LHCN-M2 (cell line): ENCODE data around the gene CFAP69. TPM values are rescaled to one million over a fixed set of nuclear protein-coding genes. Genes with fewer than 3 reads are reported as not detected.
"Not testable (repeated sequence)": the region's sequence is repeated elsewhere in the genome, so short reads cannot be mapped to it uniquely, and the experiment has no call there.

Experiments used
- DNase-seq: peaks from one replicate; pipeline ENCODE4 v3.0.0-alpha.2; 2012; ENCODE audit warnings: low read depth
- total RNA-seq: library from RNA; depleted of rRNA; stranded (reverse); fragments of >200 nt; gene quantifications from 2 replicates; pipeline ENCODE4 v1.2.3, GENCODE V29; 2014

The CFAP69 gene
- total RNA-seq, 1 experiment from 2014 or later = 1.6 TPM

DNA sequence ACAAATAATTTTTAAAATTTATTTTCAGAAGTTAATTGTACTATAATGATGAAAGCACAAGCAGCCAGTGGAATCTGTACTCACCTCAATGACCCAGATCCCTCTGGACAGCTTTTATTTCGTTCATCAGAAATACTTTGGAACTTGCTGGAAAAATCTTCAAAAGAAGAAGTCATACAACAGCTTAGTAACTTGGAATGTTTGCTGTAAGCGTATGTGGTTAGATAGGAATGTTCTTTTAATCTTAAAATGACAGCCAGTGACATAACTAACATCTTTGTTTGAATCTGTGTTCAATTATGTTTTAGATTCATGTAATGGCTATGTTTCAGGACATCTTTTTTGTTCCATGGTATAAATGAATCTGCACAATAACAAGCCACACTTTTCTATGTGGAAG lies 26.8 kb downstream of the CFAP69 start:
- peak; percentile 68 for DNase-seq

DNA sequence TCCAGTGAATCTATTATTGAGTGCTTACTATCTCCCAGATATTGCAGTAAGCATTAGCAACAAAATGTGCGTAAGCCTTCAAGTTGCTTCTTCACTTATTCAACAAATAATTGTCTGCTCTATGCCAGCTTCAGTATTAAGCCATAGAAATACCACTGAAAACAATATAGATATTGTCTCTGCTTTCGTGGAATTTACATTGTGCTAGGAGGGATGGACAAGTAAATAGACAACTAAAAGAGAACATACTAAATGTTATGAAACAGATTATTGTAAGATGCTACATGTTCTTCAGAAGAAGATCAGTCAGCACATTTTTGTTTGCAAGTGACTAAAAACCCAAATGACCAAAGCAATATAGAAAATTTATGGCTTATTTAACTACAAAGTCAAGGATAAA lies 27.3 kb downstream of the CFAP69 start:
- no peak for DNase-seq

- no peak for DNase-seq
These were observed 29.2 kb downstream of the CFAP69 start for GRCh38 chr7:90274161-90274560.

DNA sequence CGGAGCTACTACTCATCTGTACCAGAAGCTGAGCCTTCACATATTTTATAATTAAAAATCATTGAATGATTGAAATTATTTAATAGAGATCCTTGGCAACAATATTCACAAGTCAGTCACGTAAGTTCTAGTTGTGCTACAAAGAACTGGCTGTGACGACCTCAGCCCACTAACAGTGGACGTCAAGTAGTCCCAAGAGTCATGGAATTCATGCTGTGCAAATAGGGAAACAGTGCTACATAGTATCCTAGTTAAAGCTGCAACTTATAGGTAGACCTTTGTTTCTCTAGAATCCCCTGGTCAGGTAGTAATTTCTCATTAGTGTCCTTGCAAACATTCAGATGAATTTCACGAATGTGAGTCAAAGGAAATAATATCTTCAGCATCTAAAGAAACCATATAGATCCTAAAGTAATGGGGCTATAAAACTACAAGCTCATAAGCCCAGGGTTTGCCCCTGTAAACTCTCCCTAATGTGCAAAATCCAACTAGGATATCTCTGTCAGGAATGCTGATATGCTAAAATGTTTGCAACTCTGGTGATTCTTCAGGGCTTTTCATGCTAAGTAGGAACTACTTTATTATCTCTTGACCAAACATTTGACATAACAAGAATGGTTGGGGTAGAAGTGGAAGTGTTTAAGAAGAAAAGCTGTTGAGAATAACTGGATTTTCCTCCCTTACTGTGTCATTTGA lies 31.2 kb downstream of the CFAP69 start:
- no peak for DNase-seq

DNA sequence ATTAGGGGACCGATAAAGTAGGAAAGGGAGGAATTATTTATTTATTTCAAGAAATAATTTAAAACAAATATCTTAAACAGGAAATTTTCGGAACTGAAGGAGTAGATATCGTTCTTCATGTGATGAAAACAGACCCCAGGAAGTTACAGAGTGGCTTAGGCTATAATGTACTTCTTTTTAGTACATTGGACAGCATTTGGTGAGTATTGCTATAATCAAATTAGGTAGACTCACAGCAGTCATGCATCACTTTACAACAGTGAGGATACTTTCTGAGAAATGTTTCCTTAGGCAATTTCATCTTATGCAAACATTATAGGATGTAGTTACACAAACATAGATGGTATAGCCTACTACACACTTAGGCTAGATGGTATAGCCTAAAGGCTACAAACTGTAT lies 43.2 kb downstream of the CFAP69 start:
- no peak for DNase-seq

GRCh38 chr7:90290244-90291113 lies 45.5 kb downstream of the CFAP69 start:
- DNase-seq = no peak

DNA sequence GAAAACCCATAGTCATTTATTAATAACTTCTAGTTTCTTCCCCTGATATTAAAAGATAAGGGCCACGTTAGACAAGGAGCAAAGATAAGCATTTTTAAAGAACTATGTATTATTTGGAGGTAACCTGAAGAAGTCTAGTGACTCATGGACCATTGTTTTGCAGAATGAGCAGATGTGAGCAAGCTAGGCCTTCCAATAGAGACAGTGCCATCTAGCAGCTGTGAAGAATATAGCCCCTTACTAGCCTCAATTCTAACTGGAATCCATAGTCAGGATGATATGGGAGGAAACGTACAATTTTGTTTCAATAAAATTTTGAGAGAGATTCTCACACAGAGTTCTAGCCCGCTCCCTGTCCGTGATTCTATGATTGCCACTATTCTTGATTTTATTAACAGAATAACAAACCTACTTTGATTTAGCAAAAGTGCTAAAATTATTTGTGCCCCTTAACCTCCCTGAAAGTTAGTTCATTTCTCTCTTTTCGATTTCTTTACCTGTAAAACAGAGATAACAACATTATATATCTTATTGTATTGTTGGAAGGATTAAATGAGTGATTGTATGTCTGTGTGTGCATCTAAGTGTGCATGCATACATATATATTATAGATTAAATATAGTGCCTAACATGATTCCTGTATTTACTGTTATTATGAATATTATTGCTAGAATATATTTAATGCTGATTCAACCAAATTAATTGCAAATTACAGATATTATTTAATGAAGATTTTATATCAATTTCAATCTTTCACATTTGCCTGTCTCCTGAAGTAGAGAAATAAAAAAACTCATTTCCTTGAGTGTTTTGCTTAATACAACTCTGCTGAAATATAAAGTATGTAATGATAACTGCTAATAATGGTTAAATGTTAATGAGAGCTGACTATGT lies 53.4 kb downstream of the CFAP69 start:
- peak; percentile 74 for DNase-seq

GRCh38 chr7:90303241-90303640 lies 58.3 kb downstream of the CFAP69 start:
- no peak for DNase-seq

GRCh38 chr7:90309872-90310271 lies 64.9 kb downstream of the CFAP69 start:
- no peak for DNase-seq

DNA sequence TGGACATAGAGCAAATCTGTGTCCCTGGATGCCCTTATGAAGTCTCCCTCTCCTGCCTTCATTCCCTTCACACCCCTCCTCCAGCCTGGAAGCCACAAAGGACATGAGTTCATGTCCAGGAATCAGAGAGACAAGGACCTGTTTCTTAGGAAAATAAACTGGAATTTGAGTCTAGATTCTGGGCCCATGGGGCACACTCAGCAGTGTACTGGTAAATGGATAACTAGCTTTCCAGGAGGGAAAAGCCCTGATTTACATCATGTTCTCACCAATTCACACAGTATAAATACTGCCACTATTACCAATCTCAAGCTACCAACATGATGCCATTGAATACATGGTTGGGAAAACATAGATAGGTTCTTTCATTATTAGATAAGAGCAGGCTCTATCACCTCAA lies 66.2 kb downstream of the CFAP69 start:
- DNase-seq = no peak

DNA sequence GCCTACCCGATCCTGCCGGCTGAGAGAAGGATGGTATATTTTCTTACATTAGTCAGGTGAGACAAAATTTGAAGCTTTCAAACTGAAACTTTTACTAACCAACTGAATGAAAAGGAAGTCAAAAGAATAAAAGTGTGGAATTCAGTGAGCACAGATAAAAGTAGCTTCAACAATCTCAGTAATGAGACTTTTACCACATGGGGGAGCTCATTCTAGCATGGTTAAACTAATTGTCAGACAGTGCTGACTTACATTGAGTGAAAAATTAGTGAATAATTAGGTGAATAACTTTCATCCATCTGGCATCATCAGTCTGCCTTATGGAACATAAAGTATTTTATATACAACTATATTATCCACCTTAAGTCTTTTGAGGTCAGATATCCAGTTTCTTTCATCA lies 67.8 kb downstream of the CFAP69 start:
- DNase-seq = peak; percentile 20

DNA sequence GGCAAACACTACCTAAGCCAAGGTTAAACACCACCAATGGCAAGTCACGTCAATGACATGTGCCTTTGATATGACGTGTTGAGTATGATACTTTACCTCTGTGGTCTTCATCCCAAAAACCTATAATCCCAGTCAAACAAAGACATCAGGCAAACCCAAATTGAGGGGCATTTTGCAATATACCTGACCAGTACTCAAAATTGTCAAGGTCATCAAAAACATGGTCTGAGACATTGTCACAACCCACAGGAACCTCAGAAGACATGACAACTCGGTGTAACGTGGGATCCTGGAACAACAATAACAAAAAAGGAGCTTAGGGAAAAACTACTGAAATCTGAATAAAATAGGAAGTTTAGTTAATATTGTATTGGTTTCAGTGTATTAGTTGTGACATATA lies 68.9 kb downstream of the CFAP69 start:
- no peak for DNase-seq

DNA sequence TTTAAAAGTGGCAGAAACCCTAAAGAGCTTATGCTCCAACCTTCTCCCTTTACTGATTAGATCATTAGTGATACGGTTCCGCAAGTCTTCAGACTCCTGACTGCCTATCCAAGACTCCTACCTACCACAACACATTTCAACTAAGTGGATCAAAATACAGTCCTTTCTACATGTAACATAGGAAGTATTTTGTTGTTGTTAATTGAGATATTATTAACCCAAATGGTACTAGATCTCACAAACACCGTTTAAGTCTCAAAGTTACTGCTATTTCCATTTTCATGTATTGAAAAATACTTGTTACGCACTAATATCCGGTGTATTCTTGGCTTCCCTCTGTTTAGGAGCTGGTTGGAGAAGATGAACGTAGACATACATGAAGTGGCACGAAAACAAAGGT lies 75.0 kb downstream of the CFAP69 start:
- no peak for DNase-seq

DNA sequence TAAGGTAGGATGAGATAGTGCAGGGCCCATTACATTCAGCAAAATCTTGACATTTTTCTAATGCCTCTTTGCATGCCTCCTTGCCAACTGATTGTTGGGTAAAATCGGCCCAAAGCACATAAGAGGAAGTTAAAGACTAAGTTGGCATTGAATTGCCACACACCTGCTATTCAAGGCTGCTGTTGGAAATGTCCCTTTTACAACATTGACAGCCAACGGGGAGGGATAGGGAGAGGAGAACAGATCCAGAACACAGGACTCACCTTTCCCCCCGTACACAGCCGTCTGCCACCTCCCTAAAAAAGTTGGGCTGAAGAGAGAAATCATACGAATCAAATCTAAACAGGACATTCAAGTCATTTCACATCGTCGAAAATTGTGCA lies 75.4 kb downstream of the CFAP69 start:
- no peak for DNase-seq

- peak; percentile 6 for DNase-seq
These were observed 76.0 kb downstream of the CFAP69 start, which contains the start of gene FAM237B for GRCh38 chr7:90320801-90321494. TSS of gene FAM237B (minus strand) at chr7:90321304. CDS start at chr7:90319748, 1,556 bp downstream.

DNA sequence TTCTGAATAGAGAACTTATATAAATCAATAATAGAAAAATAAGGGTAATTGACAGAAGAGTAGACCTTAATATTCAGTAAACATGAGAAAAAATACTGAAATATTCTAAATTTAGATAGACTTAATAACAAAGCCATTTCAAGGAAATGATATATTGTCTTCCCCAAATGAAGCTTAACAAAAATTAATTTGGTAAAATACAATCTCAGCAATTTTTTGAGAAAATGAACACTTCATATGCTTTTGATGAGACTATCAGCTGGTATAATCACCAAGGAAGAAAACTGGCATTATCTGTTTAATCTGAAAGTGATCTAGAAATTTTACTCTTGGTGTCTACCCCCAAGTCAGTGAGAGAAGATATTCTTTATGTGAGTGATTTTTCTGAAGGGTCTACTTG lies 77.9 kb downstream of the CFAP69 start:
- no peak for DNase-seq

- no peak for DNase-seq
These were observed 81.5 kb downstream of the CFAP69 start for GRCh38 chr7:90326500-90326899.

DNA sequence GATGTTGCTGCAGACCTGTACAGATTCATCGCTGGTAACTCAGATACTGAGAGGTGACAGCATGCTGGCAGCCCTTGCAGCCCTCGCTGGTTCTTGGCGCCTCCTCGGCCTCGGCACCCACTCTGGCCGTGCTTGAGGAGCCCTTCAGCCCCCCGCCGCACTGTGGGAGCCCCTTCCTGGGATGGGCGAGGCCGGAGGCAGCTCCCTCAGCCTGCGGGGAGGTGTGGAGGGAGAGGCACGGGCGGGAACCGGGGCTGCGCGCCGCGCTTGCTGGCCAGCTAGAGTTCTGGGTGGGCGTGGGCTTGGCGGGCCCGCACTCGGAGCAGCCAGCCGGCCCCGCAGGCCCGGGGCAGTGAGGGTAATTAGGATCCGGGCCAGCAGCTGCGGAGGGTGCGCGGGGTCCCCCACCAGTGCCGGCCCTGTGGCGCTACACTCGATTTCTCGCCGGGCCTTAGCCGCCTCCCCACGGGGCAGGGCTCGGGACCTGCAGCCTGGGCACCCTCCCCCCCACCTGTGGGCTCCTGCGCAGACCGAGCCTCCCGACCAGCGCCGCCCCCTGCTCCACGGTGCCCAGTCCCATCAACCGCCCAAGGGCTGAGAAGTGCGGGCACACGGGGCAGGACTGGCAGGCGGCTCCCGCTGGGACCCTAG lies 89.3 kb downstream of the CFAP69 start:
- no peak for DNase-seq

- not testable (repeated sequence) for DNase-seq
These were observed 90.0 kb downstream of the CFAP69 start for GRCh38 chr7:90334926-90335325.

GRCh38 chr7:90337106-90337505 lies 92.1 kb downstream of the CFAP69 start:
- DNase-seq = peak; percentile 59

GRCh38 chr7:90345016-90345415 lies 100.0 kb downstream of the CFAP69 start:
- DNase-seq = no peak
